Measurements from ENCODE around the gene NDUFS6. TPM values are rescaled to one million over a fixed set of nuclear protein-coding genes. Genes with fewer than 3 reads are reported as not detected.

NDUFS6 gene
- total RNA-seq, 1 experiment from 2014 or later: 59.7 TPM

- ChIA-PET POLR2A (interaction anchor here (0.7 kb wide), 1 partner anchor 25 kb away, joined by 4 read pairs; no protein-coding TSS in a partner anchor), CTCF (no interaction called here)
- peaks cover 9% of the 10 kb centered on the region for H3K27me3 Mint-ChIP-seq (ENCODE audit: insufficient read depth, unreplicated experiment)
- no peaks in the 10 kb centered on the region for H3K27me3 ChIP-seq (replicated peaks; ENCODE audit: control insufficient read depth, insufficient read depth, low read length)
- H3K36me3 ChIP-seq (ENCODE audit: control insufficient read depth, insufficient read depth, low read length): no peaks in the 10 kb centered on the region
- no peak for TF ChIP-seq CTCF (IDR thresholded peaks at IDR 0.05; ENCODE audit: insufficient read depth in 1 of 2, low read depth in 1 of 2, low read length in 1 of 2, severe bottlenecking in 1 of 2, unreplicated experiment in 1 of 2)
- no peaks in the 10 kb centered on the region for H3K9me3 ChIP-seq
- no peak overlapping the region for H3K4me3 Mint-ChIP-seq (ENCODE audit: unreplicated experiment)
- H3K9me3 Mint-ChIP-seq (ENCODE audit: unreplicated experiment): no peaks in the 10 kb centered on the region
- H3K4me1 Mint-ChIP-seq (ENCODE audit: low read depth, unreplicated experiment): no peaks in the 10 kb centered on the region
- intact Hi-C loops (cut with micrococcal nuclease; ENCODE audit: unreplicated experiment): no loop called here
- no peak for DNase-seq
- H3K36me3 Mint-ChIP-seq (ENCODE audit: insufficient read depth, unreplicated experiment): no peaks in the 10 kb centered on the region
- no peak overlapping the region for H3K27ac Mint-ChIP-seq (ENCODE audit: unreplicated experiment)
- no peak overlapping the region for H3K4me3 ChIP-seq (ENCODE audit: low read depth, low read length)
- BruUV-seq (replicated peaks): no TSS peak
- no peaks in the 10 kb centered on the region for H3K4me1 ChIP-seq
Observed at GRCh38 chr5:1756481-1756880, 44.7 kb upstream of the NDUFS6 start.

GRCh38 chr5:1757511-1757910, 43.7 kb upstream of the NDUFS6 start:
- Histone ChIP-seq H3K4me3 (ENCODE audit: low read depth, low read length) (no peak overlapping the region), H3K9me3 (no peaks in the 10 kb centered on the region), H3K36me3 (ENCODE audit: control insufficient read depth, insufficient read depth, low read length) (no peaks in the 10 kb centered on the region), H3K27me3 (replicated peaks; ENCODE audit: control insufficient read depth, insufficient read depth, low read length) (no peaks in the 10 kb centered on the region), H3K4me1 (no peaks in the 10 kb centered on the region)
- POLR2A ChIA-PET: no interaction called here
- CTCF ChIA-PET: no interaction called here
- BruUV-seq (replicated peaks): no TSS peak
- Mint-ChIP-seq H3K27ac (ENCODE audit: unreplicated experiment) (no peak overlapping the region), H3K9me3 (ENCODE audit: unreplicated experiment) (no peaks in the 10 kb centered on the region), H3K27me3 (ENCODE audit: insufficient read depth, unreplicated experiment) (peaks cover 11% of the 10 kb centered on the region), H3K36me3 (ENCODE audit: insufficient read depth, unreplicated experiment) (no peaks in the 10 kb centered on the region), H3K4me1 (ENCODE audit: low read depth, unreplicated experiment) (no peaks in the 10 kb centered on the region), H3K4me3 (ENCODE audit: unreplicated experiment) (no peak overlapping the region)
- intact Hi-C loops (cut with micrococcal nuclease; ENCODE audit: unreplicated experiment): no loop called here
- TF ChIP-seq CTCF (IDR thresholded peaks at IDR 0.05; ENCODE audit: insufficient read depth in 1 of 2, low read depth in 1 of 2, low read length in 1 of 2, severe bottlenecking in 1 of 2, unreplicated experiment in 1 of 2): no peak
- no peak for DNase-seq

GRCh38 chr5:1758574-1758973, 42.6 kb upstream of the NDUFS6 start:
- Mint-ChIP-seq H3K36me3 (ENCODE audit: insufficient read depth, unreplicated experiment) (no peaks in the 10 kb centered on the region), H3K27me3 (ENCODE audit: insufficient read depth, unreplicated experiment) (peaks cover 10% of the 10 kb centered on the region), H3K4me3 (ENCODE audit: unreplicated experiment) (no peak overlapping the region), H3K9me3 (ENCODE audit: unreplicated experiment) (no peaks in the 10 kb centered on the region), H3K4me1 (ENCODE audit: low read depth, unreplicated experiment) (no peaks in the 10 kb centered on the region), H3K27ac (ENCODE audit: unreplicated experiment) (no peak overlapping the region)
- H3K27me3 ChIP-seq (replicated peaks; ENCODE audit: control insufficient read depth, insufficient read depth, low read length): no peaks in the 10 kb centered on the region
- no peak overlapping the region for H3K4me3 ChIP-seq (ENCODE audit: low read depth, low read length)
- no peak for DNase-seq
- POLR2A ChIA-PET: no interaction called here
- no peak for TF ChIP-seq CTCF (IDR thresholded peaks at IDR 0.05; ENCODE audit: insufficient read depth in 1 of 2, low read depth in 1 of 2, low read length in 1 of 2, severe bottlenecking in 1 of 2, unreplicated experiment in 1 of 2)
- BruUV-seq (replicated peaks): no TSS peak
- no peaks in the 10 kb centered on the region for H3K36me3 ChIP-seq (ENCODE audit: control insufficient read depth, insufficient read depth, low read length)
- CTCF ChIA-PET: no interaction called here
- no peaks in the 10 kb centered on the region for H3K9me3 ChIP-seq
- H3K4me1 ChIP-seq: no peaks in the 10 kb centered on the region
- intact Hi-C loops (cut with micrococcal nuclease; ENCODE audit: unreplicated experiment): no loop called here

All from Caco-2 (cell line).